Anterior cingulate cortex (tissue), 58 donors: ENCODE data around the gene VAC14.
"Not testable (repeated sequence)": the region's sequence is repeated elsewhere in the genome, so short reads cannot be mapped to it uniquely, and the experiment has no call there.

ENCODE experiments used
- DNase-seq, 58 donors: peaks; one replicate each; lab custom pipeline; 2025; lab: John Stamatoyannopoulos, UW

The VAC14 gene

DNA sequence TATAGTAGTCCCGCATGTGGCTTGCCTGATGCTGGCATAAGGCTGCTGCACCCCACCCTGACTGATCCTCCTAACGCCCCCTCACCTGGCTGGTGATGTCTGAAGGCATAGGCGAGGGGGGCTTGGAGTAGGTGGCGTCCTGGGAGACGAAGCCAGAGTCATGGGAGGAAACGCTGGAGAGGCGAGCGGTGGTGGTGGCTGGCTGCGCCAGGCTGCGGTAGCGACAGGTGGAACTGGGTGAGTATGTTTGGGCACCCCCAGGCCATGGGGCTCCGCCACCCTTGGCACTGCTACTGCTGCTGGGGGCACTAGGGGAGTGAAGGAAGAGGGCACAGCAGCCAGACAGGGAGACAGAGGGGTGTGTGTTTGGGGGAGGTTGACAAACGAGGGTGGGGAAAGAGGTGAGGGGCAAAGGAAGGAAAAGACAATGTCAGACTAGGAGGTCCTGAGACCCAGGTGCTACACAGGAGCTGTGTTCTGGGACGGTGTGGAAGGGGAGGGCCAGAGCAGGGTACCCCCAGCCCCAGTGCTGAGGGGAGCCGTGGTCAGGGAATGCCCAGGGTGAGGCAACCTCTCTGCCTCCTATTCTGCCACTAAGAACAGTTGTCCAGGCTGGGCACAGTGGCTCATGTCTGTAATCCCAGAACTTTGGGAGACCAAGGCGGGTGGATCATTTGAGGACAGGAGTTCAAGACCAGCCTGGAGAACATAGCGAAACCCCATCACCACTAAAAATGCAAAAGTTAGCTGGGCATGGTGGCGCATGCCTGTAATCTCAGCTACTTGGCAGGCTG, 126.5 kb downstream of the VAC14 start:
- no peak for DNase-seq

DNA sequence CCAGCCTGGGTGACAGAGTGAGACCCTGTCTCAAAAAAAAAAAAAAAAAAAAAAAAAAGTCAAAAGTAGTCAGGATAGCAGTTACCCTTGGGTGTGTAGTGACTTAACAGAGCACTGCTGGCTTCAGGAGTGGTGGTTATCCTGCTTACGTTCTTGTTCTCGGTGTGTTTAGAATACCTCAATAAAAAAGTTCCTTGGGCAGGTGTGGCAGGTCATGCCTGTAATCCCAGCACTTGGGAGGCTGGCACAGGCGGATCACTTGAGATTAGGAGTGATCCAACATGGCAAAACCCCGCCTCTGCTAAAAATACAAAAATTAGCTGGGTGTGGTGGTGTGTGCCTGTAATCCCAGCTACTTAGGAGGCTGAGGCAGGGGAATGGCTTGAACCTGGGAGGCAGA, 130.0 kb downstream of the VAC14 start:
- not testable (repeated sequence) for DNase-seq

- DNase-seq: no peak
Measured at GRCh38 chr16:70670175-70670574, 130.8 kb downstream of the VAC14 start.

DNA sequence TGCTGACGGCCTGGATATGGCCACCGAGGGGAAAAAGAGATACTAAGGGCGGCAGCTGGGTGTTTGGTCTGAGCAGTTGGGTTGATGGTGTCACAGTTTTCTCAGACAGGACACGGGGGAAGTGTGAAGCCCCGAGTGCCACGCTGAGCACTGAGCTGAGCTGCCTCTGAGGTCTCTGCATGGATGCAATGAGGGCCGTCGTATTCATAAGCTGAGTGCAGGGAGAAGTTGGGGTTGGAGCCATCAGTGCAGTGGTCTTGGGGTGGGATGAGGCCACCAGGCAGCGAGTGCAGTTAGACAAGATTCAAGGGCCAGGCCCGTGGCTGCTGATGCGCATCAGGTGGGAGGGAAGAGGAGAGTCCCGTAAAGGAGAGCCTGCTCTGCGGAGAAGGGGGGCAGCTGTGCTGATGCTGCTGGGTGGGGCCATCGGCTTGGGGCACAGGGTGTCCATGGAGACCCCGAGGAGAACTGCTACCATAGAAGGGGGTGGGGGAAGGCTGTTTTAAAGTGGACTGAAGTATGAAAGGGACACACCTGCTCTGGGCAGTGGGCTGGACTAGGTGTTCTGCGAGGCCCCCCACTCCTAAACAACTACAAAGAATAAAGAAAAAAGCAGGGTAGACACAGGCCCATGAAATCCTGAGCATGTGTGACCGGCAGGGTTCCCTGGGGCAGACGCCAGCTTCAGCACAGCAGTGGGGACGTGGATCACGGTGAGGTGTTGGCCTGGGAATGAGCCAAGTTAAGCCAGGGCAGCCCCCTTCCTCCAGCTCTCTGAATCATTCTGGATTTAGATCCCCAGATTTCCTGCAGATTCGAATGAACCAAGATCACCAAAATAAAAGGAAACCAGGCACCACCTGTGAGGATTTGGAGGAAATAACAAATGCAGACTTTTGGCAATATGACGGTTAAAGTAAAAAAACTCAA, 134.9 kb downstream of the VAC14 start:
- DNase-seq: no peak

DNA sequence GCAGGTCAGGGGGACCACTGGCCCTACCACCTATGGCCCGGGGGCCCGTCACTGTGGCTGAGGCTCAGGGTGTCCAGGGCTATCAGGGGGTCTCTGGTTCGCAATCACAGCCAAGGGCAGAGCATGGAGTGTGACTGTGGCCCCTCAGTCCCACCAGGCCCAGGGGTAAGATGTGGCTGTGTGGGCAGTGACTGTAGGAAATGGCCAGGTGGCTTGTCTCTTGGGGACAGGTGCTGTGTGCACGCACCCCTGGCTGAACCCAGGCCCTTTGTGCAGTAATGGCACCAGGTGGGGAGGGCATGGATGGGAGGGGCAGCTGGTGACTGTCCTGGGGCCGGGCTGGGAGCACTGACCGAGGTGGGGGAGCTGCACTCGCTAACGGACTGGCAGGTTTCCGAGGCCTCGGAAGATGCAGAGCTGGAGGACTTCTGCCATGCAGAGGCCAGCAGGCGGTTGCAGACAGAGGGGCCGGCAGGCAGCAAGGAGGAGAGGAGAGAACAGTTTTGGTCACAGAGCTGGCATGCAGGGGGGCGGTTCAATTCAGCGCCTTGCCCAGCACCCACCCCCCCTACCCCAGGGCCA, 135.8 kb downstream of the VAC14 start:
- DNase-seq: no peak

- DNase-seq: no peak
Measured at GRCh38 chr16:70664325-70665112, 136.4 kb downstream of the VAC14 start.

GRCh38 chr16:70663524-70664324, 137.2 kb downstream of the VAC14 start:
- no peak for DNase-seq

DNA sequence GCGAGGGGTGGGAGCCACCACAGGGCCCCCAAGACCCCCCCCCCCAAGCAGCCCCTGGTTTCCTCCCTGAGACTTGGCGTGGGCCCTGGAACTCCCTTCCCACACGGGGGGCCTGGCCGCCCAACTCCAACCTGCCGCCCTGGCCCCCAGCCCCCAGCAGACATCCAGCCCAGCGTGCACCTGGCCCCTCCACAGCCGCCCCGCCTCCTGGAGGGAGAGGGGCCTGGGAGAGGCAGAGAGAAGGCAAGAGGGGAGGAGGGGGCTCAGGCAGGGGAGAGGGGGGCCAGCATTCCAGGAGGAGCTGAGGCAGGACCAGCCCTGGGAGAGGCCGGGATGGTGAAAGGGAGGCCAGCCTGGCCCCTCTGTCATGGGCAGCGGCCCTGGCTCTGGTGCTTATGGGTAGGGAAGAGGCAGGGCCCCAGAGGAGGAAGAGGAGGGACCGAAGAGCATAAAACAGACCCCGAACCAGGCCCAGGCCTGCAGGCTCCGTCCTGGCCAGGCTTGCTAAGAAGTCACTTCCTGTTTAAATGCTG, 137.9 kb downstream of the VAC14 start:
- no peak for DNase-seq

GRCh38 chr16:70661918-70662641, 138.9 kb downstream of the VAC14 start:
- DNase-seq: peak in 8 of 58 donors; percentile 19 to 52 (median 42)

DNA sequence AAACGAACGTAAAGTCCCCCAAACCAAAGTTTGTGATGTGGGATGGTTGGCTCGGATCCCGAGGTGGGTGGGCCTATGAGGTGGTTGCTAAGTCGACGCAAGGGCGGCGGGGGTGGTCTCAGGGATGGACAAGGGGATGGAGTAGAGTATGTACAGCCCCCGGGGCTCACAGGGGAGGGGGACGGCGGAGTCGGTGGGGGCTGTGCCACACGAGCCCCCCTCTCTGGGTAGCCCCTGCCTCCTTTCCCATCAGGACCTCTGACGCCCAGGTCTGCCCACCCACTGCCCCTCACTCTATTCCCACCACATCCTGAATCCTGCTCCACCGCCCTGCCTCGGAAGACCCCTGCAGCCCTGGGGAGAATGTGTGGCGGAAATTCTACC, 139.4 kb downstream of the VAC14 start:
- peak in 1 of 58 donors; percentile 31 for DNase-seq

DNA sequence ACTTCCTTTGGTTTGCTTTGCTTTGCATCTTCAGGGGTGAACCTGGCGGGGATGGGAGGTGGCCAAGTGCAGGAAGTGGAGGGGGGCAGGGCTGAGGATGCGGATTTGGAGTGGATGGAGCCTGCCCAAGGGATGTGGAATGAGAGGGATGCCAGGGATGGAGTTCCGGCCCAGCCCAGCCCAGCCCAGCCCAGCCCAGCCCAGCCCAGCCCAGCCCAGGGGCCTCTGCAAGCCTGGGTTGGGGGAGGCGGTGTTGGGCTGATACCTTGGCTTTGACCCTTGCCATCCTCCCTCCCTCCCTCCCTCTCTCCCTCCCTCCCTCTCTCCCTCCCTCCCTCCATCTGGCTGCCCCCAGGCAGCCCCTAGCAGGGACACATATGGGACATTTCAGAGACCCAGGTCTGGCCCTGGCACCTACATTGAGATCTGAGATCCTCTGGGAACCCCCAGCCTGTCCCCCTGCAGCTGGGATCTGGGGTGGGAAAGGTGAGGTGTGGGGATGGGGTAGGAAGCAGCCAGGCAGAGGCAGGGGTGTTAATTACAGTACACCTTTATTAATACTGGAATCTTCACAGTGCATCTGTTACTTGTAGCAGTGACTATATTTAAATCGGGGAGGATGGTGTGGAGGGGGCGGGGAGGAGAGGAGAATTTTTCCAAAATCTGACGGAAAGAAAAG, 140.1 kb downstream of the VAC14 start:
- peak in 1 of 58 donors; percentile 24 for DNase-seq

DNA sequence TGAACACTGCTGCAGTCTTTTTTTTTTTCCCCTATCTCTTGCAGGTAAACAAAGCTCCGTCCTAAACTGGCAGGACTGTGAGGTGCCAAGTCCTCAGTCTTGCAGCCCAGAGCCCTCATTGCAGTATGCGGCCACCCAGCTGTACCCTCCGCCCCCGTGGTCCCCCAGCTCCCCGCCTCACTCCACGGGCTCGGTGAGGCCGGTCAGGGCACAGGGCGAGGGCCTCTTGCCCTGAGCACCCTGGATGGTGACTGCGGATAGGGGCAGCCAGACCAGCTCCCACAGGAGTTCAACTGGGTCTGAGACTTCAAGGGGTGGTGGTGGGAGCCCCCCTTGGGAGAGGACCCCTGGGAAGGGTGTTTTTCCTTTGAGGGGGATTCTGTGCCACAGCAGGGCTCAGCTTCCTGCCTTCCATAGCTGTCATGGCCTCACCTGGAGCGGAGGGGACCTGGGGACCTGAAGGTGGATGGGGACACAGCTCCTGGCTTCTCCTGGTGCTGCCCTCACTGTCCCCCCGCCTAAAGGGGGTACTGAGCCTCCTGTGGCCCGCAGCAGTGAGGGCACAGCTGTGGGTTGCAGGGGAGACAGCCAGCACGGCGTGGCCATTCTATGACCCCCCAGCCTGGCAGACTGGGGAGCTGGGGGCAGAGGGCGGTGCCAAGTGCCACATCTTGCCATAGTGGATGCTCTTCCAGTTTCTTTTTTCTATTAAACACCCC, 140.8 kb downstream of the VAC14 start:
- no peak for DNase-seq

DNA sequence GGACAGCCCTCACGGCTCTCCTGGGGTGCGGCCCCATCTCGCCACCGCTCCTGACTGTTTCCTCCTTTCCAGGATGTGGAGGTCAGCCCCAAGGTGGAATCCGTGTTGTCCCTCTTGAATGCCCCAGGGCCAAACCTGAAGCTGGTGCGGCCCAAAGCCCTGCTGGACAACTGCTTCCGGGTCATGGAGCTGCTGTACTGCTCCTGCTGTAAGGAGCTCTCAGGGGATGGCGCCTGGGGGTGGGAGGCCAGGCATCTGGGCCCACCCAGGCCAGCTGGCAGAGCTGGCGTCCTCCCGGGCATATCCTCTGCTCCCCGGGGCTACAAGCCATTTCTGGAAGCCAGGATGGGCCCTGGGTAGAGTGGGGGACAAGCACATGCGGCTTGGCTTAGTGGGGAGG, 141.4 kb downstream of the VAC14 start:
- no peak for DNase-seq

GRCh38 chr16:70658921-70659320, 142.0 kb downstream of the VAC14 start:
- no peak for DNase-seq

- DNase-seq: no peak
Measured at GRCh38 chr16:70657956-70658355, 143.0 kb downstream of the VAC14 start.

DNA sequence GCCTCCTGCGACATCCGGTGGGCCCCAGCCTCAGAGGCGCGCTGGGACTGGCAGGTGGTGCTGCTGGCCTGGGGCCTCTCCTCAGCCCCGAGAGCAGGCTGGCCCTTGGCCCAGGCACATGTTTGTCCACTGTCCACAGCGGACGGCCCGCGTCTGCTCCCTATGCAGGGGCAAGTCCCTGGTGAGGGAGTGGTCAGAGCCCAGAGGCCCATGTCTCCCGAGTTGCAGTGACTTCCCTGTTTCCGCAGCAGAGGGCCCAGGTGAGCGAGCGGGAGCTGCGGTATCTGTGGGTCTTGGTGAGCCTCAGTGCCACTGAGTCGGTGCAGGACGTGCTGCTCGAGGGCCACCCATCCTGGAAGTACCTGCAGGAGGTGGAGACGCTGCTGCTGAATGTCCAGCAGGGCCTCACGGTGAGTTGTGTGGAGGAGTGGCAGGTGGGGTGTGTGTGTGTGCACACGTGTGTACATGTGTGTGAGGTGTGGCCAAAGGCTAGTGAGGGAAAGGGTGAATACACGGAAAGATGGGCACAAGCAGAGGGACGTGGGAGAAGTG, 144.2 kb downstream of the VAC14 start:
- no peak for DNase-seq
